Sigmoid colon (tissue), 7 donors: ENCODE data around the gene FCHSD2. TPM values are rescaled to one million over a fixed set of nuclear protein-coding genes. Genes with fewer than 3 reads are reported as not detected.

ENCODE experiments used
- DNase-seq: peaks from one replicate; pipeline ENCODE4 v3.0.0-alpha.2; 2019
- H3K27ac ChIP-seq, 4 donors: fragments of 200-600 bp; sonication (generic); one replicate each; pipeline ENCODE4 v1.5.1; 2016 to 2019; ENCODE audit warnings: mild to moderate bottlenecking in 1 of 4
- H3K27me3 ChIP-seq, 3 donors: fragments of 200-600 bp; sonication (generic); one replicate each; pipeline ENCODE4 v1.5.1; 2019; ENCODE audit warnings: mild to moderate bottlenecking in 1 of 3
- H3K36me3 ChIP-seq, 4 donors: fragments of 200-600 bp; sonication (generic); one replicate each; pipeline ENCODE4 v1.5.1; 2016 to 2019
- H3K4me1 ChIP-seq, 4 donors: fragments of 200-600 bp; sonication (generic); one replicate each; pipeline ENCODE4 v1.5.1; 2017 to 2019
- H3K4me3 ChIP-seq, 4 donors: fragments of 200-600 bp; sonication (generic); one replicate each; pipeline ENCODE4 v1.5.1; 2017 to 2019; ENCODE audit warnings: mild to moderate bottlenecking in 2 of 4, moderate library complexity in 1 of 4
- H3K9me3 ChIP-seq, 4 donors: fragments of 200-600 bp in 3 of 4; sonication (generic) in 3 of 4; one replicate each; pipeline versions ENCODE4 v1.5.1 to v1.6.1; 2013 to 2019
- EP300 ChIP-seq, 4 donors: sonication (generic); formaldehyde crosslinking; IDR thresholded peaks; one replicate each; pipeline ENCODE4 v1.6.1; 2017; ENCODE audit warnings: antibody characterized with exemption in 4 of 4
- POLR2A ChIP-seq, 2 donors: fragments of 450-650 bp; IDR thresholded peaks; one replicate each; pipeline ENCODE4 v1.6.1; 2016; ENCODE audit warnings: antibody characterized with exemption in 2 of 2, mild to moderate bottlenecking in 2 of 2, moderate library complexity in 2 of 2
- POLR2AphosphoS5 ChIP-seq, 4 donors: sonication (generic); formaldehyde crosslinking; IDR thresholded peaks; one replicate each; pipeline ENCODE4 v1.6.1; 2017; ENCODE audit warnings: antibody characterized with exemption in 4 of 4
- WGBS, 2 donors: extraction: QIAGEN DNeasy Blood & Tissue Kit; methylation state at CpG; one replicate each; pipeline ENCODE4 v1.1.7; 2013; 5-methylcytosine and 5-hydroxymethylcytosine counted together
- intact Hi-C: fragments of 100-400 bp; cut with DNase I; formaldehyde crosslinking; loops from one replicate; pipeline ENCODE4 v1.15.1; 2023
- polyA plus RNA-seq, 3 donors: library from polyadenylated mRNA; stranded (reverse); fragments of 200-250 nt; gene quantifications; one replicate each; pipeline ENCODE4 v1.2.3, GENCODE V29; 2013
- total RNA-seq, 4 donors: library from RNA; depleted of rRNA; stranded (reverse); fragments of >200 nt; gene quantifications; one replicate each; pipeline ENCODE4 v1.1.0, GENCODE V29; 2016
- TF ChIP-seq, protein P1 (sequence below), 4 experiments: fragments of 450-650 bp in 3 of 4; fragments of 200-600 bp in 1 of 4; IDR thresholded peaks; one replicate each; pipeline ENCODE4 v1.5.1; 2016 to 2019; ENCODE audit warnings: antibody characterized with exemption in 4 of 4, mild to moderate bottlenecking in 3 of 4, moderate library complexity in 2 of 4
- donor health status: healthy with polysubstance abuse.
- donor health status: Bipolar disorder and iron deficiency.
- donor health status: healthy.

Gene FCHSD2
- total and polyA plus RNA-seq, 7 donors: 6.9 to 36.3 (median 18.6) TPM

DNA sequence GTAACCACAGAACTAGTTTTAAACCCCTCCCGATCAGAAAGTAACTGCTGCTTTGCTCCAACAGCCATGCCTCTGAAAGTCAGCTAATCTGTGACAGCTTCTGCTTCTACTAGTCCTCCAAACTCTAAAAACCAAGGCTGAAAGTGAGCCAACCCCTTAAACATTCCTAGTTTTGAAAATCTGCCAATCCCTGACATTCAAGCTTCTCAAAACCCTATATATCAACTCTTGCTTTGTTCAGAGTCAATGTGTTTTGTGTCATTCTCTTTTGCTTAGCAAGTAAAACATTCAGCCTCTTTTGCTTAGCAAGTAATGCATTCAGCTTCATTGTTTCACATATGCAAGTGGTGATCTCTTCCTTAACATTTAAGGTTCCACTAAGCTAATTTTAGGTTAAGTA is 271.0 kb downstream of the FCHSD2 start:
- no peaks in the 10 kb centered on the region for H3K27me3 ChIP-seq
- 83 to 90% methylated on average over 1 of the region's 1 CpG for WGBS, 2 donors
- peaks cover 0 to 14% (median 0%) of the 10 kb centered on the region in 4 donors for H3K36me3 ChIP-seq
- peaks cover 0 to under 1% (median 0%) of the 10 kb centered on the region in 4 donors for H3K4me1 ChIP-seq
- H3K4me3 ChIP-seq: no peak overlapping the region
- no peak overlapping the region for H3K27ac ChIP-seq
- TF ChIP-seq EP300 (IDR thresholded peaks at IDR 0.05): no peak
- no peaks in the 10 kb centered on the region for H3K9me3 ChIP-seq
- DNase-seq: no peak
- intact Hi-C loops: no loop called here

DNA sequence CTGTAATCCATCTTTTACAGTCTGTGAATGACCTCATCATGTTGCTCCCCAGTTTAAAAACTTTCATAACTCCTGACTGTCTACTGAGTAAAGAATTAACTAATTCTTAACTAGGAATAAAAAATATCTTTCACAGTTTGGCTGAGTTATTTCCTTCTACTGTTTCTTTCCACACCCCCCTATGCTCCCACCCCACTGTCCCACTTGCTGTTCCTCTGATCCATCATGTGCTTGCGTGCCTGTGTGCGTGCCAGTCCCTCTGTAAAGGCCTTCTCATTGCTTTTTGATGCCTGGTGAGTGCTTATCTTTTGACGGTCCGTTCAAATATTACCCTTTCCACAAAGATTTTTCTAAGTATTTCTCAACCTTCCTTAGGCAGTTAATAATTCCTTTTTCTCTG is 272.3 kb downstream of the FCHSD2 start:
- H3K36me3 ChIP-seq: peaks cover 0 to 14% (median 0%) of the 10 kb centered on the region in 4 donors
- DNase-seq: no peak
- H3K27me3 ChIP-seq: no peaks in the 10 kb centered on the region
- H3K27ac ChIP-seq: no peak overlapping the region
- WGBS, 2 donors: 79 to 87% methylated on average over 4 of the region's 4 CpGs
- peaks cover 0 to 14% (median 12%) of the 10 kb centered on the region in 4 donors for H3K4me1 ChIP-seq
- H3K9me3 ChIP-seq: no peaks in the 10 kb centered on the region
- TF ChIP-seq EP300 (IDR thresholded peaks at IDR 0.05) (no peak), POLR2AphosphoS5 (IDR thresholded peaks at IDR 0.05) (no peak), POLR2A (IDR thresholded peaks at IDR 0.05) (no peak)
- TF ChIP-seq, protein P1, sequence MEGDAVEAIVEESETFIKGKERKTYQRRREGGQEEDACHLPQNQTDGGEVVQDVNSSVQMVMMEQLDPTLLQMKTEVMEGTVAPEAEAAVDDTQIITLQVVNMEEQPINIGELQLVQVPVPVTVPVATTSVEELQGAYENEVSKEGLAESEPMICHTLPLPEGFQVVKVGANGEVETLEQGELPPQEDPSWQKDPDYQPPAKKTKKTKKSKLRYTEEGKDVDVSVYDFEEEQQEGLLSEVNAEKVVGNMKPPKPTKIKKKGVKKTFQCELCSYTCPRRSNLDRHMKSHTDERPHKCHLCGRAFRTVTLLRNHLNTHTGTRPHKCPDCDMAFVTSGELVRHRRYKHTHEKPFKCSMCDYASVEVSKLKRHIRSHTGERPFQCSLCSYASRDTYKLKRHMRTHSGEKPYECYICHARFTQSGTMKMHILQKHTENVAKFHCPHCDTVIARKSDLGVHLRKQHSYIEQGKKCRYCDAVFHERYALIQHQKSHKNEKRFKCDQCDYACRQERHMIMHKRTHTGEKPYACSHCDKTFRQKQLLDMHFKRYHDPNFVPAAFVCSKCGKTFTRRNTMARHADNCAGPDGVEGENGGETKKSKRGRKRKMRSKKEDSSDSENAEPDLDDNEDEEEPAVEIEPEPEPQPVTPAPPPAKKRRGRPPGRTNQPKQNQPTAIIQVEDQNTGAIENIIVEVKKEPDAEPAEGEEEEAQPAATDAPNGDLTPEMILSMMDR (IDR thresholded peaks at IDR 0.05): no peak
- intact Hi-C loops: no loop called here
- no peak overlapping the region for H3K4me3 ChIP-seq

GRCh38 chr11:72867970-72868369 is 274.1 kb downstream of the FCHSD2 start:
- intact Hi-C loops: no loop called here
- H3K27ac ChIP-seq: no peak overlapping the region
- TF ChIP-seq EP300 (IDR thresholded peaks at IDR 0.05): no peak
- no peak for TF ChIP-seq POLR2AphosphoS5 (IDR thresholded peaks at IDR 0.05)
- TF ChIP-seq POLR2A (IDR thresholded peaks at IDR 0.05): no peak
- TF ChIP-seq, protein P1 (IDR thresholded peaks at IDR 0.05): no peak
- no peak for DNase-seq
- no peaks in the 10 kb centered on the region for H3K9me3 ChIP-seq
- H3K4me1 ChIP-seq: peaks cover 0 to 25% (median 24%) of the 10 kb centered on the region in 4 donors
- peaks cover 0 to 14% (median 0%) of the 10 kb centered on the region in 4 donors for H3K36me3 ChIP-seq
- H3K27me3 ChIP-seq: no peaks in the 10 kb centered on the region
- no peak overlapping the region for H3K4me3 ChIP-seq
- WGBS, 2 donors: 97 to 98% methylated on average over 5 of the region's 5 CpGs

DNA sequence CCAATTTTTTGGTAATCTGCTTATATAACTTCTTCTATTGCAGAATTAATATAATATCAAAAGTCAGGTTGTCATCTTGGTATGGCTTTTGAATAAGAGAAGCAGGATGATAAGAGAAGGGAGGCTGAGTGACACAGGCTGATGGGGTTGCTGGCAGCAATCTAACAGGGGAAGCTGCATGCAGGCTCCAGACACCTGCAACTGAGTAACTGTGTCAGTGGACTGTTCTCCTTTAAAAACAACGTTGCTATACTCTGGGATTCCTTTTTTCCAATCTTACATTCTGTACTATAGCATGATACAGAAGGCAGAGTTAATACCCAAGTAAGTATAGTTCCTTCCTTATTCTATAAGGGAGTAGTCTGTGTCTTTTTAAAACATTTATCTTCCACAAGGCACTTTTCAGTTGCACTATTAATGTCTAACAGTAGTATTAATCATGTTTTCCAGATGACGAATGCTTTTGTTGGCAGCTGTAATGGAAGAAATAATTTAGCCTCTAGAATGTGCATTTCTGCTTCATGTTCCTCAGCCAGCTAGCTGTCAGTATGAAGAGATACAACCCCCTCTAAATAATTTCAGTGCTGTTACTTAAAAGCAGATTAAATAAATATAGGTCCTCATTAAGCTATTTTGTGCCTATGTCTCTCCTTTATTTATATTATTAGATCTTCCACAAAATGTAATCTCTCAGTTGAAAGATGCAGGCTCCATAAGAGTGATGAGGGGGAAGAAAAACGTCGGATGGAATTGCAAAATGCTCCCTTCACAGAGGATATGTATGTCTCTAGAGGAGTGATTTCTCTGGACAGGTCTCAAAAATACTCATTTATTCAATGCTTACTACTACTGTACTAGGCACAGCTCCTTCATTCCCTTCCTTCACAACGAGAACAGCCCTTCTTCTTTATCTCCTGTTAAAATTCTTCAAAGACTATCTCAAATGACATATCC is 277.1 kb downstream of the FCHSD2 start:
- H3K4me1 ChIP-seq: peaks cover 0 to 25% (median 24%) of the 10 kb centered on the region in 4 donors
- H3K4me3 ChIP-seq: no peak overlapping the region

GRCh38 chr11:72863916-72864315 is 278.2 kb downstream of the FCHSD2 start:
- intact Hi-C loops: no loop called here
- Histone ChIP-seq H3K36me3 (peaks cover 0 to 14% (median 0%) of the 10 kb centered on the region in 4 donors), H3K4me1 (peaks cover 0 to 25% (median 24%) of the 10 kb centered on the region in 4 donors), H3K9me3 (no peaks in the 10 kb centered on the region), H3K4me3 (no peak overlapping the region), H3K27ac (peak overlapping the region in 1 of 4 donors; percentile 51), H3K27me3 (no peaks in the 10 kb centered on the region)
- TF ChIP-seq EP300 (IDR thresholded peaks at IDR 0.05) (no peak), POLR2A (IDR thresholded peaks at IDR 0.05) (no peak), POLR2AphosphoS5 (IDR thresholded peaks at IDR 0.05) (no peak)
- TF ChIP-seq, protein P1 (IDR thresholded peaks at IDR 0.05): no peak
- 41 to 43% methylated on average over 1 of the region's 1 CpG for WGBS, 2 donors
- DNase-seq: no peak

More for the DNA sequence above, 277.1 kb downstream of the FCHSD2 start:
- 65 to 74% methylated on average over 5 of the region's 5 CpGs for WGBS, 2 donors
- Histone ChIP-seq H3K36me3 (peaks cover 0 to 14% (median 0%) of the 10 kb centered on the region in 4 donors), H3K9me3 (no peaks in the 10 kb centered on the region), H3K27me3 (no peaks in the 10 kb centered on the region), H3K27ac (peak overlapping the region in 3 of 4 donors; percentile 25 to 51 (median 36))
- intact Hi-C loops: no loop called here
- no peak for TF ChIP-seq POLR2AphosphoS5 (IDR thresholded peaks at IDR 0.05)
- TF ChIP-seq EP300 (IDR thresholded peaks at IDR 0.05): no peak
- TF ChIP-seq POLR2A (IDR thresholded peaks at IDR 0.05): no peak
- TF ChIP-seq, protein P1 (IDR thresholded peaks at IDR 0.05): no peak
- DNase-seq: no peak
